ENCODE results near the gene NEUROG2.

DNA sequence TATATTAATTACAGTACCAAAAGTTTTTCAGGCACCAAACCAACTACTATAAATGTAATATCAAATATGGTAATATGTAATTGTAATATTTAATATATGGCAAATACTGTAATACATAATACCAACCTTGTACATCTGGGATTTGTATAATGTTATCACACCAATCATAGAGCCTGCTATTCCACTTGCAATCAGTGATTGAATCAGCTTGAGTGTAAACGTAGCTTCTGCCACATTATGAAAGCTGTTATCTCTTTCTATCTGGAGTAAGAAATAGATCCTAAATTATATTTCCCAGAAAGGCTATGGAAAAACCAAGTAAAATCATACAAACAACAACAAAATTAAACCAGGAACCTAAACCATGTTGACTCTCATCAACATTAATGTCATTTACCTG lies 24.7 kb upstream of the NEUROG2 start:
- no peak for TF ChIP-seq POLR2A (IDR thresholded peaks at IDR 0.05)
- TF ChIP-seq, protein P1, sequence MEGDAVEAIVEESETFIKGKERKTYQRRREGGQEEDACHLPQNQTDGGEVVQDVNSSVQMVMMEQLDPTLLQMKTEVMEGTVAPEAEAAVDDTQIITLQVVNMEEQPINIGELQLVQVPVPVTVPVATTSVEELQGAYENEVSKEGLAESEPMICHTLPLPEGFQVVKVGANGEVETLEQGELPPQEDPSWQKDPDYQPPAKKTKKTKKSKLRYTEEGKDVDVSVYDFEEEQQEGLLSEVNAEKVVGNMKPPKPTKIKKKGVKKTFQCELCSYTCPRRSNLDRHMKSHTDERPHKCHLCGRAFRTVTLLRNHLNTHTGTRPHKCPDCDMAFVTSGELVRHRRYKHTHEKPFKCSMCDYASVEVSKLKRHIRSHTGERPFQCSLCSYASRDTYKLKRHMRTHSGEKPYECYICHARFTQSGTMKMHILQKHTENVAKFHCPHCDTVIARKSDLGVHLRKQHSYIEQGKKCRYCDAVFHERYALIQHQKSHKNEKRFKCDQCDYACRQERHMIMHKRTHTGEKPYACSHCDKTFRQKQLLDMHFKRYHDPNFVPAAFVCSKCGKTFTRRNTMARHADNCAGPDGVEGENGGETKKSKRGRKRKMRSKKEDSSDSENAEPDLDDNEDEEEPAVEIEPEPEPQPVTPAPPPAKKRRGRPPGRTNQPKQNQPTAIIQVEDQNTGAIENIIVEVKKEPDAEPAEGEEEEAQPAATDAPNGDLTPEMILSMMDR (IDR thresholded peaks at IDR 0.05), result no peak
